Ishikawa (cell line): Measurements from ENCODE around the gene DDX56.

Source experiments
- CEBPB ChIP-seq: IDR thresholded peaks from 2 replicates; pipeline ENCODE4 v1.6.1; 2012
- CREB1 ChIP-seq: IDR thresholded peaks from 2 replicates; pipeline ENCODE4 v1.6.1; 2012; ENCODE audit warnings: low read depth
- EGR1 ChIP-seq: IDR thresholded peaks from 2 replicates; pipeline ENCODE4 v1.6.1; 2012
- EP300 ChIP-seq: IDR thresholded peaks from 2 replicates; pipeline ENCODE4 v1.6.1; 2012; ENCODE audit warnings: borderline replicate concordance
- FOXM1 ChIP-seq: IDR thresholded peaks from 2 replicates; pipeline ENCODE4 v1.6.1; 2012; ENCODE audit warnings: low read depth, borderline replicate concordance
- MAX ChIP-seq: IDR thresholded peaks from 2 replicates; pipeline ENCODE4 v1.6.1; 2012
- NFIC ChIP-seq: IDR thresholded peaks from 2 replicates; pipeline ENCODE4 v1.6.1; 2012
- RAD21 ChIP-seq: IDR thresholded peaks from 2 replicates; pipeline ENCODE4 v1.6.1; 2012; ENCODE audit warnings: low read depth
- REST ChIP-seq: IDR thresholded peaks from 2 replicates; pipeline ENCODE4 v1.6.1; 2012; ENCODE audit warnings: low read depth, mild to moderate bottlenecking
- TAF1 ChIP-seq: IDR thresholded peaks from 2 replicates; pipeline ENCODE4 v1.6.1; 2012; ENCODE audit warnings: low read depth, mild to moderate bottlenecking
- TCF12 ChIP-seq: IDR thresholded peaks from 2 replicates; pipeline ENCODE4 v1.6.1; 2012; ENCODE audit warnings: low read depth
- TEAD4 ChIP-seq: IDR thresholded peaks from 2 replicates; pipeline ENCODE4 v1.6.1; 2012
- USF1 ChIP-seq: IDR thresholded peaks from 2 replicates; pipeline ENCODE4 v1.6.1; 2012
- YY1 ChIP-seq: IDR thresholded peaks from 2 replicates; pipeline ENCODE4 v1.6.1; 2012; ENCODE audit warnings: low read depth
- ZBTB7A ChIP-seq: IDR thresholded peaks from 2 replicates; pipeline ENCODE4 v1.6.1; 2012; ENCODE audit warnings: low read depth

The DDX56 gene

GRCh38 chr7:44519546-44519945 is 54.2 kb downstream of the DDX56 start:
- TF ChIP-seq YY1 (no peak), TEAD4 (no peak), RAD21 (no peak), CEBPB (no peak), NFIC (no peak), EGR1 (no peak)

GRCh38 chr7:44518761-44519160 is 54.9 kb downstream of the DDX56 start:
- no peak for TF ChIP-seq CREB1
- TF ChIP-seq EP300, result no peak
- TF ChIP-seq MAX, result no peak
- no peak for TF ChIP-seq ZBTB7A
- TF ChIP-seq CEBPB, result no peak
- TF ChIP-seq EGR1, result no peak
- TF ChIP-seq TAF1, result no peak
- no peak for TF ChIP-seq TEAD4
- TF ChIP-seq TCF12, result no peak
- no peak for TF ChIP-seq USF1
- TF ChIP-seq RAD21, result no peak
- TF ChIP-seq YY1, result no peak
- no peak for TF ChIP-seq REST
- no peak for TF ChIP-seq NFIC
- TF ChIP-seq FOXM1, result no peak

- TF ChIP-seq RAD21 (no peak), TEAD4 (no peak), CEBPB (no peak), USF1 (no peak), CREB1 (no peak), REST (no peak), FOXM1 (no peak), NFIC (no peak), YY1 (no peak), MAX (no peak), EGR1 (no peak), ZBTB7A (no peak), TCF12 (no peak), TAF1 (no peak), EP300 (no peak)
Observed at GRCh38 chr7:44517175-44517574, 56.5 kb downstream of the DDX56 start.
